Measurements from ENCODE around the gene MRTFA.

DNA sequence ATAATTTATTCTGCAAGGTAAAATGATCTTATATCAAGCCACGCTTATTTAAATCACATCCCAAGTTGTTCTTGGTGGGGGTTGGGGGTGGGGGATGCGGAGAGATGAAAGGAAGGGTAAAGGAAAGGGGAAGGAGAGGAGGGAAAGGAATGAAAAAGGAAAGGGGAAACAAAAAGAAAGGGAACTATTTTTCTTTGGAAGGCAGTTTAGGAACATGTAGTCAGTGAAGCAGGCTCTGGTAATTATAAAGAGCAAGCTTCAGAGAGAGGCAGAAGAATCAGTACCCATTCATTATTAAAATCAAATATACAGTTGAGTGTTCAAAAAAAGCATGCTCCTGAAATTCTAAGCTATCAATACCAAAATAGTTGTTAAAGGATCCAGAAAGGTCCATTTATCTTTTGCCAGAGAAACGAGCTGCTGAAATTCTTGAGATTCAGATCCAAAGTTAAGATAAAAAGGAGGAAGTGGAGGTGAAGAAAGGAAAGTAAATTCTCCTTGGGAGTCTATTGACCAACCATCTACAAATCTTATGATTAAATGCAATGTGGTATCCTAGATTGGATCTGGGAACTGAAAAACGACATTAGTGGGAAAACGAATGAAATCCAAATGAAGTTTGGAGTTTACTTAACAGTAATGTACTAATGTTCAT, 158.7 kb downstream of the MRTFA start:
- no peak for TF ChIP-seq CTCF (IDR thresholded peaks at IDR 0.05)
- no peak for TF ChIP-seq POLR2A (IDR thresholded peaks at IDR 0.05)
- no peak for TF ChIP-seq POLR2AphosphoS5 (IDR thresholded peaks at IDR 0.05)
